Lung (tissue), 12 donors: ENCODE measurements around the gene TMEM134. TPM values are rescaled to one million over a fixed set of nuclear protein-coding genes. Genes with fewer than 3 reads are reported as not detected.
A peak's percentile ranks its signal among the peaks of the same experiment; 100 is the strongest.

Experiments used
- ATAC-seq: fragments of 200-7000 bp; cut with Tn5 transposase; one replicate; pipeline ENCODE4 v1.9.1; 2020; ENCODE audit warnings: moderate number of reproducible peaks; ENCODE audit not compliant: insufficient read depth, low FRiP score
- DNase-seq, 3 donors: peaks; one replicate each; pipeline ENCODE4 v3.0.0-alpha.2; 2013 to 2017
- H3K27ac ChIP-seq, 2 donors: one replicate each; pipeline ENCODE4 v1.5.1; 2013; ENCODE audit warnings: mild to moderate bottlenecking in 2 of 2, moderate library complexity in 2 of 2, control low read depth in 1 of 2, inconsistent platforms in 1 of 2, low read depth in 1 of 2, low read length in 1 of 2
- H3K27me3 ChIP-seq, 3 donors: one replicate each; pipeline ENCODE4 v1.5.1; 2013; ENCODE audit warnings: low read length in 2 of 3; ENCODE audit not compliant: control insufficient read depth in 3 of 3, insufficient read depth in 3 of 3
- H3K36me3 ChIP-seq, 4 donors: one replicate each; pipeline ENCODE4 v1.5.1; 2013; ENCODE audit warnings: low read length in 4 of 4, mild to moderate bottlenecking in 1 of 4, moderate library complexity in 1 of 4; ENCODE audit not compliant: control insufficient read depth in 4 of 4, insufficient read depth in 4 of 4
- H3K4me1 ChIP-seq, 5 donors: one replicate each; pipeline ENCODE4 v1.5.1; 2013; ENCODE audit warnings: low read length in 5 of 5, mild to moderate bottlenecking in 2 of 5, moderate library complexity in 1 of 5; ENCODE audit not compliant: control insufficient read depth in 5 of 5, insufficient read depth in 5 of 5
- H3K4me3 ChIP-seq: one replicate; pipeline ENCODE4 v1.5.1; 2013; ENCODE audit warnings: mild to moderate bottlenecking, control low read depth, moderate library complexity
- H3K9ac ChIP-seq, 2 donors: one replicate each; pipeline ENCODE4 v1.5.1; 2013; ENCODE audit warnings: low read length in 2 of 2, control low read depth in 1 of 2; ENCODE audit not compliant: insufficient read depth in 1 of 2
- H3K9me3 ChIP-seq, 4 donors: one replicate each; pipeline ENCODE4 v1.5.1; 2013; ENCODE audit warnings: low read length in 3 of 4, mild to moderate bottlenecking in 1 of 4, moderate library complexity in 1 of 4; ENCODE audit not compliant: control insufficient read depth in 4 of 4, insufficient read depth in 3 of 4
- WGBS, 2 donors: extraction: QIAGEN DNeasy Blood & Tissue Kit; methylation state at CpG; one replicate each; pipeline ENCODE4 v1.1.7; 2013; 5-methylcytosine and 5-hydroxymethylcytosine counted together
- polyA plus RNA-seq, 2 donors: library from polyadenylated mRNA; stranded (reverse); fragments of 200-250 nt; gene quantifications; one replicate each; pipeline ENCODE4 v1.2.1, GENCODE V29; 2013
- total RNA-seq, 2 donors: library from RNA; depleted of rRNA in 1 of 2; stranded (reverse); fragments of >200 nt in 1 of 2; gene quantifications; one replicate each; pipeline ENCODE4 v1.2.1, GENCODE V29; 2014 to 2021
- TF ChIP-seq, protein P1 (sequence below): IDR thresholded peaks from 2 replicates; pipeline ENCODE4 v1.5.1; 2012; ENCODE audit warnings: mild to moderate bottlenecking; ENCODE audit errors: control extremely low read depth, extremely low read depth
- donor health status: control.
- donor health status: control.
- donor health status: Bipolar disorder and iron deficiency.
- donor health status: healthy.
- donor health status: DM: yes; HTN: yes; CAD: no.

TMEM134 gene
- total and polyA plus RNA-seq, 4 donors, result 32.5 to 91.4 (median 83.1) TPM

GRCh38 chr11:67472882-67473281 lies 3.8 kb upstream of the TMEM134 start:
- 75 to 85% methylated on average over 7 of the region's 7 CpGs for WGBS, 2 donors

DNA sequence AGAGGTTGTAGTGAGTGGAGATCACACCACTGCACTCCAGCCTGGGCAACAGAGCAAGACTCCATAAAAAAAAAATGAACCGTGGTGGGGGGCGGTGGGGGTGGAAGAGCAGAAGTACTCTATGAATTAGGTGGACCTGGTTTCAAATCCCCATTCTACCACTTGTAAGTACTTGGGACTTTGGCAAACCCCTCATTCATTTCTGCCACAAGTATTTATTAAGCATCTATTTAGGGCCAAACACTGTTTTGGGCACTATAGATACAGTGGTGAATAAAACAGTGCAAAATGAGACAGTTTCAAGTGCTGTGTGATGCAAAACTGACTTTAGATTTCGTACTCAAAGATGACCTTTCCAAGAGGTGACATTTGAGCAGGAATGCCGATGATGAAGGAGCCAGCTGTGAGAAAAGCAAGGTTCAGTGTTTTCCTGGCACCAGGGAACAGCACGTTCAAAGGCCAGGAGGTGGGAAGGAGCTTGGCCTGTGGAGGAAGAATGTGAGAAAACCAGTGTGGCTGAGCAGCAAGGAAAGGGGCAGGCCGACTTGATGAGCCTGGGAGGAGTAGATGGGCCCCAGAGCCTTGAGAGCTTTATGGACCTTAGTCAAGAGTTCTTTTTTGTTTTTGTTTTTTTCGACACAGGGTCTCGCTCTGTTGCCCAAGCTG lies 1.4 kb upstream of the TMEM134 start:
- Histone ChIP-seq H3K9me3 (no peaks in the 10 kb centered on the region), H3K36me3 (no peaks in the 10 kb centered on the region), H3K27me3 (no peaks in the 10 kb centered on the region), H3K4me3 (no peak overlapping the region), H3K27ac (no peak overlapping the region), H3K9ac (no peak overlapping the region), H3K4me1 (peaks cover 0 to 15% (median 4%) of the 10 kb centered on the region in 5 donors)
- TF ChIP-seq, protein P1, sequence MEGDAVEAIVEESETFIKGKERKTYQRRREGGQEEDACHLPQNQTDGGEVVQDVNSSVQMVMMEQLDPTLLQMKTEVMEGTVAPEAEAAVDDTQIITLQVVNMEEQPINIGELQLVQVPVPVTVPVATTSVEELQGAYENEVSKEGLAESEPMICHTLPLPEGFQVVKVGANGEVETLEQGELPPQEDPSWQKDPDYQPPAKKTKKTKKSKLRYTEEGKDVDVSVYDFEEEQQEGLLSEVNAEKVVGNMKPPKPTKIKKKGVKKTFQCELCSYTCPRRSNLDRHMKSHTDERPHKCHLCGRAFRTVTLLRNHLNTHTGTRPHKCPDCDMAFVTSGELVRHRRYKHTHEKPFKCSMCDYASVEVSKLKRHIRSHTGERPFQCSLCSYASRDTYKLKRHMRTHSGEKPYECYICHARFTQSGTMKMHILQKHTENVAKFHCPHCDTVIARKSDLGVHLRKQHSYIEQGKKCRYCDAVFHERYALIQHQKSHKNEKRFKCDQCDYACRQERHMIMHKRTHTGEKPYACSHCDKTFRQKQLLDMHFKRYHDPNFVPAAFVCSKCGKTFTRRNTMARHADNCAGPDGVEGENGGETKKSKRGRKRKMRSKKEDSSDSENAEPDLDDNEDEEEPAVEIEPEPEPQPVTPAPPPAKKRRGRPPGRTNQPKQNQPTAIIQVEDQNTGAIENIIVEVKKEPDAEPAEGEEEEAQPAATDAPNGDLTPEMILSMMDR, result no peak
- 84 to 86% methylated on average over 8 of the region's 8 CpGs for WGBS, 2 donors
- ATAC-seq (no peak), DNase-seq (no peak)

More at GRCh38 chr11:67472882-67473281, 3.8 kb upstream of the TMEM134 start:
- no peak for ATAC-seq
- Histone ChIP-seq H3K36me3 (no peaks in the 10 kb centered on the region), H3K9ac (no peak overlapping the region), H3K4me1 (peaks cover 0 to 10% (median 3%) of the 10 kb centered on the region in 5 donors), H3K9me3 (peaks cover 0 to 3% (median 0%) of the 10 kb centered on the region in 4 donors), H3K27me3 (no peaks in the 10 kb centered on the region), H3K4me3 (no peak overlapping the region), H3K27ac (no peak overlapping the region)
- DNase-seq, result no peak
- TF ChIP-seq, protein P1, result no peak

DNA sequence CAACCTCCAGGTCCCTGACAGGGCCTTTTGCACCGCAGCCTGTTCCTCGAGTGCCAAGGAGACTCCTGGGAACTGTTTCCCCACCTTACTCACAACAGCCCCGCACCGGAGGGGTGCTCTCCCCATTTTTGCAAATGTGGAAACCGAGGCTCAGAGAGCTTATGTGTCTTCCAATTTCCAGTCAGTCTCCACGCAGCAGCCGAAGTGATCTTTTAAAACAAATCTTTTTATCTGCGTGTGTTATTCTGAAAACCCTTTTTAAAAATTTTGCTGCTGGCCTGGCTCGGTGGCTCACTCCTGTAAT lies 409 bp upstream of the TMEM134 start:
- peak overlapping the region; percentile 94 to 95 for H3K27ac ChIP-seq
- no peaks in the 10 kb centered on the region for H3K27me3 ChIP-seq
- H3K4me3 ChIP-seq, result peak overlapping the region; percentile 61
- no peak for DNase-seq
- TF ChIP-seq, protein P1, result no peak
- H3K36me3 ChIP-seq, result no peaks in the 10 kb centered on the region
- H3K9me3 ChIP-seq, result no peaks in the 10 kb centered on the region
- H3K4me1 ChIP-seq, result peaks cover 0 to 15% (median 4%) of the 10 kb centered on the region in 5 donors
- WGBS, 2 donors, result 13 to 19% methylated on average over 9 of the region's 9 CpGs
- peak overlapping the region in 1 of 2 donors; percentile 81 for H3K9ac ChIP-seq
- ATAC-seq, result no peak

- TF ChIP-seq, protein P1, result no peak
- 4 to 5% methylated on average over 6 of the region's 6 CpGs for WGBS, 2 donors
- ATAC-seq, result no peak
These were observed 644 bp downstream of the TMEM134 start for GRCh38 chr11:67468456-67468758.

More at GRCh38 chr11:67468456-67468758, 644 bp downstream of the TMEM134 start:
- Histone ChIP-seq H3K36me3 (no peaks in the 10 kb centered on the region), H3K9me3 (no peaks in the 10 kb centered on the region), H3K4me1 (peaks cover 0 to 20% (median 4%) of the 10 kb centered on the region in 5 donors), H3K9ac (peak overlapping the region; percentile 37 to 55), H3K27me3 (no peaks in the 10 kb centered on the region), H3K4me3 (peak overlapping the region; percentile 89), H3K27ac (peak overlapping the region; percentile 86 to 87)
- no peak for DNase-seq
